Esophagus muscularis mucosa (tissue), 4 donors: Measurements from ENCODE around the gene ZBTB1. TPM values are rescaled to one million over a fixed set of nuclear protein-coding genes. Genes with fewer than 3 reads are reported as not detected.

Experiments used
- DNase-seq: peaks from one replicate; pipeline ENCODE4 v3.0.0-alpha.2; 2017; ENCODE audit errors: extremely low spot score
- H3K27ac ChIP-seq, 4 donors: fragments of 200-600 bp; sonication (generic); replicated peaks in 1 of 4; 1 replicate in 3 of 4; 2 replicates in 1 of 4; pipeline ENCODE4 v1.5.1; 2016 to 2019; ENCODE audit warnings: mild to moderate bottlenecking in 1 of 4
- H3K27me3 ChIP-seq, 4 donors: fragments of 200-600 bp; sonication (generic); one replicate each; pipeline versions ENCODE4 v1.5.1 to v1.6.0; 2016 to 2019
- H3K36me3 ChIP-seq, 4 donors: fragments of 200-600 bp; sonication (generic); one replicate each; pipeline ENCODE4 v1.5.1; 2016 to 2019
- H3K4me1 ChIP-seq, 4 donors: fragments of 200-600 bp; sonication (generic); one replicate each; pipeline ENCODE4 v1.5.1; 2016 to 2019
- H3K4me3 ChIP-seq, 4 donors: fragments of 200-600 bp; sonication (generic); 1 replicate in 2 of 4; 2 replicates in 2 of 4; pipeline ENCODE4 v1.5.1; 2016 to 2019; ENCODE audit warnings: mild to moderate bottlenecking in 4 of 4, moderate library complexity in 1 of 4
- H3K9me3 ChIP-seq, 4 donors: fragments of 200-600 bp; sonication (generic); 1 replicate in 3 of 4; 2 replicates in 1 of 4; pipeline ENCODE4 v1.5.1; 2016 to 2019
- EP300 ChIP-seq: sonication (generic); formaldehyde crosslinking; IDR thresholded peaks from one replicate; pipeline ENCODE4 v1.6.1; 2017; ENCODE audit warnings: antibody characterized with exemption
- POLR2A ChIP-seq: fragments of 450-650 bp; IDR thresholded peaks from one replicate; pipeline ENCODE4 v1.6.1; 2017; ENCODE audit warnings: antibody characterized with exemption, moderate library complexity, mild to moderate bottlenecking, low read depth
- POLR2AphosphoS5 ChIP-seq, 2 donors: sonication (generic); formaldehyde crosslinking; IDR thresholded peaks; one replicate each; pipeline ENCODE4 v1.6.1; 2017; ENCODE audit warnings: antibody characterized with exemption in 2 of 2
- WGBS: methylation state at CpG from one replicate; pipeline ENCODE4 v1.1.5; 2018; 5-methylcytosine and 5-hydroxymethylcytosine counted together
- intact Hi-C: fragments of 100-400 bp; cut with DNase I; formaldehyde crosslinking; loops from one replicate; pipeline ENCODE4 v1.15.1; 2023
- total RNA-seq, 4 donors: library from RNA; depleted of rRNA; stranded (reverse); fragments of >200 nt; gene quantifications; one replicate each; pipeline versions ENCODE4 v1.1.0 to v1.2.1, GENCODE V29; 2016
- TF ChIP-seq, protein P1 (sequence below), 3 experiments: fragments of 200-600 bp in 2 of 3; fragments of 450-650 bp in 1 of 3; sonication (generic) in 2 of 3; IDR thresholded peaks; one replicate each; pipeline ENCODE4 v1.5.1; 2017 to 2019; ENCODE audit warnings: antibody characterized with exemption in 3 of 3, mild to moderate bottlenecking in 2 of 3, moderate library complexity in 1 of 3

ZBTB1 gene
- total RNA-seq, 4 donors from 2014 or later, result 31.4 to 41.9 (median 35.3) TPM

- no peaks in the 10 kb centered on the region for H3K9me3 ChIP-seq
- H3K27ac ChIP-seq, result no peak overlapping the region
- H3K27me3 ChIP-seq, result no peaks in the 10 kb centered on the region
- TF ChIP-seq POLR2AphosphoS5 (IDR thresholded peaks at IDR 0.05) (no peak), EP300 (no peak), POLR2A (no peak)
- TF ChIP-seq, protein P1, sequence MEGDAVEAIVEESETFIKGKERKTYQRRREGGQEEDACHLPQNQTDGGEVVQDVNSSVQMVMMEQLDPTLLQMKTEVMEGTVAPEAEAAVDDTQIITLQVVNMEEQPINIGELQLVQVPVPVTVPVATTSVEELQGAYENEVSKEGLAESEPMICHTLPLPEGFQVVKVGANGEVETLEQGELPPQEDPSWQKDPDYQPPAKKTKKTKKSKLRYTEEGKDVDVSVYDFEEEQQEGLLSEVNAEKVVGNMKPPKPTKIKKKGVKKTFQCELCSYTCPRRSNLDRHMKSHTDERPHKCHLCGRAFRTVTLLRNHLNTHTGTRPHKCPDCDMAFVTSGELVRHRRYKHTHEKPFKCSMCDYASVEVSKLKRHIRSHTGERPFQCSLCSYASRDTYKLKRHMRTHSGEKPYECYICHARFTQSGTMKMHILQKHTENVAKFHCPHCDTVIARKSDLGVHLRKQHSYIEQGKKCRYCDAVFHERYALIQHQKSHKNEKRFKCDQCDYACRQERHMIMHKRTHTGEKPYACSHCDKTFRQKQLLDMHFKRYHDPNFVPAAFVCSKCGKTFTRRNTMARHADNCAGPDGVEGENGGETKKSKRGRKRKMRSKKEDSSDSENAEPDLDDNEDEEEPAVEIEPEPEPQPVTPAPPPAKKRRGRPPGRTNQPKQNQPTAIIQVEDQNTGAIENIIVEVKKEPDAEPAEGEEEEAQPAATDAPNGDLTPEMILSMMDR (IDR thresholded peaks at IDR 0.05), result no peak
- H3K36me3 ChIP-seq, result peaks cover 0 to 12% (median 3%) of the 10 kb centered on the region in 4 donors
- H3K4me1 ChIP-seq, result no peaks in the 10 kb centered on the region
- WGBS, result 76% methylated on average over 4 of the region's 4 CpGs
- DNase-seq, result no peak
- intact Hi-C loops, result loop anchor here (5.0 kb wide), 3 partner anchors 37 to 132 kb away; no protein-coding TSS in a partner anchor
- no peak overlapping the region for H3K4me3 ChIP-seq
These were observed 29.9 kb upstream of the ZBTB1 start for GRCh38 chr14:64474698-64475097.

DNA sequence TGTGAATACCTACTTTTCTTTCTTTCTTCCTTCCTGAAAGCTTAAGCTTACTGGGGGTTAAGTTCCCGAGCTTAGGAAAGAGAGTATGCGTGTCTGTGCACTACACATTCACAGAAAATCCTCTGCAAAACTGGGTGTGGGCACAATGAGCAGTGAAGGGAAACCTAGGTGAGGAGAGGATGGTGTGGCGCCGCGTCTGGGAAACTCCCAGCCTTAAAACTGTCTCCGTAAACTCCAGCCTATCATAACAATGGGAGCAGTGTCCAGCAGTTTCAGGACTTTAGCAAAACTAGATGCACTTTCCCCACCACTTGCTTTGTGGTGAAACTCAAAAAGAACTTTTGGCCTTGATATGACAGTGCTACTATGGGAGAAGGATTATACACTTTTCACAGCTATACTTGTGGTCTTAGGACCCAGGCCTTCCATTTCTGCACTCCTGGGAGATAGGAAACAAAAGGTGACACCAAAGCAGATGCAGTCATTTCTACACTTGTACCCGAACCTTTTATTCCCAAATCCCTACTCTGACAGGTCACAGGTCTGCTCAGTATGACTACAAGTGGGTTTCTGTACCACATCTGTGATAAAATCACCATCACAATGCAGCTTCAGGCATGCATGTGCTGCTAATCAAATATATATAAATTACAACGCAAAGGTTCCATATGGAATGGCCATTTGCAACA lies 28.8 kb upstream of the ZBTB1 start:
- H3K9me3 ChIP-seq, result no peaks in the 10 kb centered on the region
- H3K36me3 ChIP-seq, result peaks cover 0 to 16% (median 5%) of the 10 kb centered on the region in 4 donors
- intact Hi-C loops, result loop anchor here (5.0 kb wide), 3 partner anchors 37 to 133 kb away; no protein-coding TSS in a partner anchor
- DNase-seq, result no peak
- H3K27ac ChIP-seq, result no peak overlapping the region
- TF ChIP-seq POLR2A, result no peak
- no peak for TF ChIP-seq EP300
- no peak for TF ChIP-seq POLR2AphosphoS5 (IDR thresholded peaks at IDR 0.05)
- TF ChIP-seq, protein P1 (IDR thresholded peaks at IDR 0.05), result no peak
- no peak overlapping the region for H3K4me3 ChIP-seq
- no peaks in the 10 kb centered on the region for H3K27me3 ChIP-seq
- WGBS, result 90% methylated on average over 8 of the region's 8 CpGs
- no peaks in the 10 kb centered on the region for H3K4me1 ChIP-seq

- no peaks in the 10 kb centered on the region for H3K9me3 ChIP-seq
- intact Hi-C loops, result loop anchor here (5.0 kb wide), 3 partner anchors 36 to 134 kb away; no protein-coding TSS in a partner anchor
- H3K27ac ChIP-seq, result no peak overlapping the region
- no peaks in the 10 kb centered on the region for H3K27me3 ChIP-seq
- TF ChIP-seq EP300 (no peak), POLR2AphosphoS5 (IDR thresholded peaks at IDR 0.05) (no peak), POLR2A (no peak)
- TF ChIP-seq, protein P1 (IDR thresholded peaks at IDR 0.05), result no peak
- DNase-seq, result no peak
- no peak overlapping the region for H3K4me3 ChIP-seq
- peaks cover 0 to 21% (median 8%) of the 10 kb centered on the region in 4 donors for H3K36me3 ChIP-seq
- 97% methylated on average over 8 of the region's 8 CpGs for WGBS
- H3K4me1 ChIP-seq, result no peaks in the 10 kb centered on the region
These were observed 28.1 kb upstream of the ZBTB1 start for GRCh38 chr14:64476438-64476837.

- H3K27ac ChIP-seq, result no peak overlapping the region
- H3K9me3 ChIP-seq, result no peaks in the 10 kb centered on the region
- no peaks in the 10 kb centered on the region for H3K4me1 ChIP-seq
- H3K36me3 ChIP-seq, result peaks cover 0 to 21% (median 8%) of the 10 kb centered on the region in 4 donors
- intact Hi-C loops, result loop anchor here (5.0 kb wide), 3 partner anchors 34 to 136 kb away; no protein-coding TSS in a partner anchor
- no peak for TF ChIP-seq EP300
- no peak for TF ChIP-seq POLR2AphosphoS5 (IDR thresholded peaks at IDR 0.05)
- TF ChIP-seq POLR2A, result no peak
- TF ChIP-seq, protein P1 (IDR thresholded peaks at IDR 0.05), result peak; percentile 43 to 57 (median 51)
- H3K27me3 ChIP-seq, result no peaks in the 10 kb centered on the region
- no peak for DNase-seq
- no peak overlapping the region for H3K4me3 ChIP-seq
These were observed 25.8 kb upstream of the ZBTB1 start for GRCh38 chr14:64478634-64479250.
